Erythroblast (primary cell): ENCODE data around the gene ZP4.

Experiments
- GATA1 ChIP-seq: IDR thresholded peaks from 2 replicates; pipeline ENCODE4 v1.6.1; 2011; ENCODE audit warnings: low read depth, mild to moderate bottlenecking, control low read depth, low read length, moderate library complexity
- POLR2A ChIP-seq: IDR thresholded peaks from 2 replicates; pipeline ENCODE4 v1.6.1; 2011; ENCODE audit warnings: mild to moderate bottlenecking, low read length

- TF ChIP-seq POLR2A, result no peak
- no peak for TF ChIP-seq GATA1
These were observed 33.3 kb downstream of the ZP4 start for GRCh38 chr1:237857455-237857854.
